NCI-H1092 treated with DMSO at 0.1 percent for 48 hours (cell line): ENCODE results near the gene SFXN1.

Source experiments
- DNase-seq: peaks from one replicate; lab custom pipeline; 2025; lab: John Stamatoyannopoulos, UW

Gene SFXN1

GRCh38 chr5:175573493-175574269, 95.3 kb downstream of the SFXN1 start:
- no peak for DNase-seq

DNA sequence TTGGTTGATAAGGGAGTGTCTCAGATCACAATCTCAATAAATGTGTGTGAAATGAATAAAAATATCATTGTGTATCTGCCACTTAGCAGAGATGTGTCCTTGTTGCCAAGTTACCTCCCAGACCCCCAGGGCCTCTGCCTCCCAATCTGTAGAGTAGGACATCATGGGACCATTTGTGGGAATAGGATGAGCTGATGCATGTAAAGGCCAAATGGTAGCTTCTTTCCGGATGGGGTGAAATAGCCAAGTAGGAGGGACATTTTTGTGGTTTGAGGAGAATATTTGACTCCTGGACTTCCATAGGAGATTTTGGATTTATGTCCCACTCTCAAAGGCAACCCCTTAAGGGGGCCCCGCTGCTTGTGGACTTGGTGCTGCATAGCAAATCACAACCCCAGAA, 96.9 kb downstream of the SFXN1 start:
- DNase-seq: no peak

DNA sequence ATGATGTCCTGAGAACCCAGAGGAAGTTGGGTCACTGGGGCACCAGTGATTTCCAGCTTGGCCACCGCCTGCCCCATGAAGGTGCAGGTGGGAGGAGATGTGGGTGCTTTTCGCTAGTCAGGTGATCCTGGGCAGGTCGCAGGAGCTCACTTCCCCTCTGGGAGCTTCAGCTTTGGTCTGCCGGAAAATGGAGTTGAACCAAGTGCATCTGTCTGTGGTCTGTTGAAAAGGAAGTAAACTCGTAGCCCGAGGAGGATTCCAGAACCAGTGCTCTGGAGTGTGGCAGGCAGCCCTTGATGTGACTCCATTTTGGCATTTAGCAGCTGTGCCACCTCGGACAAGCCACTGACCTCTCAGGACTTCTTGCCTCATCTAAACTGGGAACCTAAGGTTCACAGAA, 97.7 kb downstream of the SFXN1 start:
- DNase-seq: no peak

- no peak for DNase-seq
Measured at GRCh38 chr5:175576591-175576990, 98.2 kb downstream of the SFXN1 start.
